HuH-7.5 (cell line): ENCODE measurements around the gene ASB18.
"Not testable (repeated sequence)": the region's sequence is repeated elsewhere in the genome, so short reads cannot be mapped to it uniquely, and the experiment has no call there.

Source experiments
- DNase-seq: peaks from one replicate; pipeline ENCODE4 v3.0.0; 2011; ENCODE audit warnings: low spot score

ASB18 gene

DNA sequence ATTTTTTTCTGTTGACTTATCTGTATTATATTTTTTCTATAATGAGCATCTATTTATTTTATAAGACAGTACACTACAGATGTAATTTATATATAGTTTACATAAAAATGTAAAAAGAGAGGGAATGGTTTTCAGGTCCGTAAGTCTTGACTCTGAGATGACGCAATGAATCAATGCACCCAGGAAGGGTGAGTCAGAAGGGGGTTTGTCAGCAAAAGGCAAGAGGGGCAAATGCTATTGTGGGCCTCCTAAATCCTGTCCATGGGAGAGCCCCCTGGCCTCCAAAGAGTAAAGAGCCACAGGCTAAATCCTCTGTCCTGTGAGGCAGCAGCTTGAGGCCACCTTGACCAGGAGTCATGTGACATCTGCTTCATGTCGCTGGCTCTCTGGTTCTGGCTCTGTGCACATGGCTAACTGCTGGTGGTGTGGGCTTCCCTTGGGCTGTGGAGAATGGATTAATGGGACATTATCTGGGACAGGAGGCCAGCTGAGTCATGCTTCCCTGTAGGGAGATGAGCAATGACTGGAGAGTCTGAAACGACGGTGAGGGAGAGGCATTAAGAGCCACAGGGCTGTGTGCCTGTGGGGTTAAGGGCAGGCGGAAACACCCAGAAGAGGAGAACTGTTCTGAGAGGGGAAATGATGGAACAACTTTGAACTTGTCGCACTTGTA lies 22.8 kb upstream of the ASB18 start:
- DNase-seq: no peak

- DNase-seq: no peak
Measured at GRCh38 chr2:236284208-236284607, 20.0 kb upstream of the ASB18 start.

DNA sequence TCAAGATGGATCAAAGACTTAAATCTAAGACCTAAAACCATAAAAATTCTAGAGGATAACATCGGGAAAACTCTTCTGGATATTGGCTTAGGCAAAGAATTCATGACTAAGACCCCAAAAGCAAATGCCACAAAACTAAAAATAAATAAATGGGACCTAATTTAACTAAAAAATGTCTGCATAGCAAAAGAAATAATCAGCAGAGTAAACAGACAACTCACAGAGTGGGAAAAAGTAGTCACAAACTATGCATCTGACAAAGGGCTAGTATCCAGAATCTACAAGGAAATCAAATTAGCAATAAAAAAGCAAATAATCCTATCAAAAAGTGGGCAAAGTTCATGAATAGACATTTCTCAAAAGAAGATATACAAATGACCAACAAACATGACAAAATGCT lies 18.2 kb upstream of the ASB18 start:
- no peak for DNase-seq

- DNase-seq: no peak
Measured at GRCh38 chr2:236281423-236281822, 17.2 kb upstream of the ASB18 start.

- no peak for DNase-seq
Measured at GRCh38 chr2:236273126-236273525, 8.9 kb upstream of the ASB18 start.

DNA sequence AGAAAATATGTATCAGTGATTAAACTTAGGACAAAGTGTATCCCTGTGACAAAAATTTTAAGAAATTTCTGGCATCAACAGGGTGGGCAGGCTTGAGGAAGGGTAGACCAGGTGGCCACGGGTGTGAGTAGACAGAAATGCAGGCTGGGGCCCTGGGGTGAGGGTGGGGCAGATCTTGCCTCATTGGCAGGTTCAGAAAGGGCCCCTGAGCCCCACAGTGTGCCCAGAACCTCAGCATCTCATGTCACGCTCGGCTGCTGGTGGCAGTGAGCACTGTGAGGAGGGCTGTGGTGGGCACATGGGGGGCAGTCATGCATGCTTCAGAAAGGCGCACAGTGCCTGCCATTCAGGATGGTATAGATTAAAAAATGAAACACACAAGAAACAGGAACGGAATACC lies 7.6 kb upstream of the ASB18 start:
- DNase-seq: no peak

GRCh38 chr2:236269876-236270275 lies 5.7 kb upstream of the ASB18 start:
- DNase-seq: not testable (repeated sequence)

DNA sequence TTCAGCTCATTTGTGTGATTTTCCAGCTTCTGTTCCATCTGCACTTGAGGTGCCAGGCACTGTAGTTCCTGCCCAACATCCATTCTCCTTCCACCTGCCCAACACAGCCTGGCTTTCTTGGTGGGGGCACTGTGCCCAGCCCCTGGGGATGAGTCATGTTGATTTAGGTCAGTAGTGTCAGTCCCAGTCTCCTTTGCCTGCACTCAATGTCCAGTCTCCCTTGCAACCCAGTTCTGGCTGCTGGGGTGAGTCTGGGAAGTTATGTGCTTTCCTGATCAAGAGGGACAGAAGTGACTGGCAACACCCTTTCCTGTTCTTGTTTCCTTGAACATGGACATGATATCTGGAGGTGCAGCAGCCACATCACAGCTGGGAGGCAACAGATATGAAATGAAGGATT lies 1.5 kb upstream of the ASB18 start:
- no peak for DNase-seq

GRCh38 chr2:236262238-236262637 lies 2.0 kb downstream of the ASB18 start:
- DNase-seq: no peak

DNA sequence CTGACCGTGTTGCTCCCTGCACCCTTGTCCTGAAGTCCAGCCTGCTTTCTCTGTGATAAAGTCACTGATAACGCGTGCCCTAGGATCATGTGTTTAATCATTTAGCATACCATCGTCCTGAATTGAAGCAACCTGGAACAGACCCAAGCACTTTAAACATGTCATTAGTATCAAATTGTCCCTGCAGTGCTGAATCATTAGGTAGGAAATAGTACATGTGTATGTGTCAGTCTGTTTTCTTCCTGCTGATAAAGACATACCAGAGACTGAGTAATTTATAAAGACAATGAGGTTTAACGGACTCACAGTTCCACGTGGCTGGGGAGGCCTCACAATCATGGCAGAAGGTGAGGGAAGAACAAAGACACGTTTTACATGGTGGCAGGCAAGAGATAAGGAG lies 2.8 kb downstream of the ASB18 start:
- no peak for DNase-seq

DNA sequence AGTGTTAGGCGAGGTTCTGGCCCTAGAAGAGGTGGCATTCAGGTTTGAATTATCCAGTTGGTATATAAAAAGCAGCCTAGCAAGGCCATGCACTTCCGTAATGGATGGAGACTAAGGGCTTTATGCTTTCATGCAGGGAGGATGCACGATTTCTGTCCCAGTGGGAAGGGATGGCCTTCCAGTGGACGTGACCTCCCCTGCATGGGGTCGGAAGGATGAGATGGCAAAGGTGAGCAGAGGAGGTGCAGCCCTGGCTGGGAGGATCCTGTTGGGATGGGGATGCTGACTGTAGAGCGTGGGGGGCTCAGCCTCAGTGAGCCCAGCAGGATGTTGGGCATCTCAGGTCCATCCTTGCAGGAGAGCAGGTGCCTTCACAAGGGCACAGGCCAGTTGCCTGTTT lies 4.8 kb downstream of the ASB18 start:
- DNase-seq: no peak

- no peak for DNase-seq
Measured at GRCh38 chr2:236257575-236257974, 6.6 kb downstream of the ASB18 start.

DNA sequence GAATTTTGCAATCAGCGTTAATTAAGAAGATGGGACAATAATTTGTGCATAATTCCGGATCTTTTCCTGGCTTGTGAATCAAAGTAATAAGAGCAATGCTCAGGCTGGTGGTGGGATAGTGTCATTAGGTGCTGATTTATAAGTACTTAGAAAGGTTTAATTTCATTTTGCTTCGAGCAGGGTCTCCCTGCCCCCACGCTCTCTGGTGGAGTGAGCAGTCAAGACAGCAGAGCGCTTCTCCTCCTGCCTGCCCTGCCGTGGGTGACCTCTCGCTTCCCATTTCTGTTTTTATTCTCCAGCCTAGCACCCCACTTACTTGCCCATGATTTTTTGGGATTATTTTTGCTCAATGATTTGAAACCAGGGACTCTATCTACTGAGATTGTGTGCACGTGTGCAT lies 7.1 kb downstream of the ASB18 start:
- no peak for DNase-seq

- no peak for DNase-seq
Measured at GRCh38 chr2:236256366-236256985, 7.7 kb downstream of the ASB18 start.

GRCh38 chr2:236254674-236255073 lies 9.5 kb downstream of the ASB18 start:
- DNase-seq: no peak

GRCh38 chr2:236254001-236254400 lies 10.2 kb downstream of the ASB18 start:
- DNase-seq: no peak

DNA sequence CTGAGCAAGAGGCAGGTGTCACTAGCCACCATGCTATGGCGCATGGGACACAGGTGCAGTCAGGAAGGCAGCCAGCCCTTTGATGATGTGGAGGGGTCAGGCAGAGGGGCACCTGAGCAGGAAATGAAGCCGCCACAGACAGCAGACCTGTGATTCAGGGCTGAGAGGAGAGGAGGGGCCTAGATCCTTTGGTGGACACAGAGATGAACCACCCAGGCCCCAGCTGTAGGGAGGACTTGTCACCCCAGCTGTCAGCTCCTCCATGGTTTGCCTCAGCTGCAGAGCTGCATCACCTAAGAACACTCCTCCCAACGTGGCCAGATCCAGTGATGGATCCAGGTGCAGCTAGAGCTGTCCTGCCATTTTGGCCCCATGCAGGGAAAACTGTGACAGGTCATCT lies 11.6 kb downstream of the ASB18 start:
- no peak for DNase-seq

DNA sequence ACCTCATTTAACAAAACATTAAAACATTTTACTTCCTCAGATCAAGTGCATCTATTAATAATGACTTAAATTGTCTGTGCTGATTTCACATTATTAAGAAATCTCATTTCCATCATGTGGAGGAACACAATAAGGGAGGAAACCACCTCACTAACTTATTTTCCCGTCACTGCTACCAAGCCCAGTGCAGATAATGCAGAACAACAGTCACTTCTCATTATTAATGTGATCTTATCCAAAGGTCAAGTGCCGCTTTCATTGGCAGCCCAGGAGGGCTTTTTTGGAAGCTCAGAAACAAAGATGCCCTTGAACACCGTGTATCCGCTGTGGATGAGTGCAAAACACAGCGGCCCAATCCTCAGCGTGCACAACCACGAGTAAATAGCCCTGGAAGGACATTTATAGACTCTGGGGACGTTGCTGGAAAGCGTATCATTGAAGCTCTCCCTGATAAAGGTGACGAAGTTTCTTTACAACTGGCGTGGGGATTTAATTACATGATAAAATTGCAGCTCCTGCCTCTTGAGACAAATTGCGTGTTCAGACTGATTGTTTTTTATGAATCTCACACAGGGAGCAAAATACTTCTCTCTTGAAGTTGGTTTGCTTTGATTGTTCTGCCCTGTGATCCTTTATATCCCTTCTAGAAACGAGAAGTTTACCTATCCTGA lies 13.2 kb downstream of the ASB18 start:
- no peak for DNase-seq

DNA sequence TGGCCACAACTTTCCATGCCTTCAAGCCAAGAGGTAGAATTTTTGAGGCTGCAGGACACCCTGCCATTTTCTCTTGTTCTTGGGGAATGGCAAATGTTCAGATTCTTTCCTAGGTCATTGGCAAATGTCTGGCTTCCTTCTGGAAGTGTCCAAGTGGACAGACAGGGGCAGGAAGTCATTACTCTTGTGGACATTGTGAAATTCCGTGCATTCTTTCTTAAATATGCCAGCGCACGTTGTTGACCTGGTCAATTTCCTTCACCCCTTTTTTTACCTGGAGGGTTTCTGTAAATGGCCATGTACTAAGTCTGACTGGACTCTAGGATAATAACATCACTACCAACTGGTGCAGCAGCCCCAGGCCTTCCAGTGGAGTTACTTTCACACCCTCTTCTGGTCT lies 13.9 kb downstream of the ASB18 start:
- DNase-seq: no peak

DNA sequence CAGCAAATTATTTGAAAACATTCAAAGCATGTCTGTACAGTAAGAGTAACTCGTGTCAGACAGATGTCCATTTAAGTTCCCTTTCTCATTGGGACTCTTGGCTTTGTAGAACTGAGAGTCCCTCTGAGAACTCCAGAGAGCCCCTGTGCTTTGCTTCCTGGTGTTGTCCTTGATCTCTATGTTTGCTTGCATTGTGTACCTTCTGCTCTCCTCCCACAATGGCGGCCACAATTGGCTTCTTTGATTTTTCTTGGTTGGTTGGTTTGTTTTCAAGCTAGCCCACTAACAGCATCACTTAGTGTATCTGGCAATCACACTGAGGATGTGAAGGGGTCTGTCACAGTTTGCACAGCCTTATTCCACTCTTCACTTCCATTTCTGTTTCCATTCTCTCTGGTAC lies 15.1 kb downstream of the ASB18 start:
- no peak for DNase-seq

- no peak for DNase-seq
Measured at GRCh38 chr2:236246711-236247246, 17.4 kb downstream of the ASB18 start.

- no peak for DNase-seq
Measured at GRCh38 chr2:236244256-236244655, 19.9 kb downstream of the ASB18 start.

DNA sequence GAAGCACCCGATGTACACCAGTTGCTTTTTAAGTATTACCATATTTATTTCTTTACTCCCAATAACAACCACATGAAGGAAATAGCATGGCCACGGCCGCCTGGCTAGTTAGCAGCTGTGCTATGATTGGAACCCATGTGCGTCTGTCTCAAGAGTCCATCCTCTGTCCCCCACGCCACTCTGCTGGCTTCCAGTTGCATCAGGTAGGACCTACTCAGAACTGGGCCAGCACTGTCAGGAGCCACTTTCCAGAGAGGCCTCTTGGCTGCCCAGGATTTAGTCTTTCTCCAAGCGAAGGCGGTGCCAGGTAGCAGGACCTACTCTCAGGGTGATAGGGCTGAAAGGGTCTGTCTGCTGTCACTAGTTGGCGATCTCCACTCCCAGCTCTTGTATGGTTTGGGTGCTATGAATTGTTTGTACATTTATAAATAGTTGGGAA lies 22.1 kb downstream of the ASB18 start:
- DNase-seq: no peak
